Activated T-helper 1 cell treated with Interleukin-2 at 50 U/mL for 16 hours (primary cell): Measurements from ENCODE around the gene ZDHHC1.

ENCODE experiments used
- DNase-seq: peaks from one replicate; pipeline ENCODE4 v3.0.0-alpha.2; 2020; ENCODE audit warnings: low read depth

The ZDHHC1 gene, protein sequence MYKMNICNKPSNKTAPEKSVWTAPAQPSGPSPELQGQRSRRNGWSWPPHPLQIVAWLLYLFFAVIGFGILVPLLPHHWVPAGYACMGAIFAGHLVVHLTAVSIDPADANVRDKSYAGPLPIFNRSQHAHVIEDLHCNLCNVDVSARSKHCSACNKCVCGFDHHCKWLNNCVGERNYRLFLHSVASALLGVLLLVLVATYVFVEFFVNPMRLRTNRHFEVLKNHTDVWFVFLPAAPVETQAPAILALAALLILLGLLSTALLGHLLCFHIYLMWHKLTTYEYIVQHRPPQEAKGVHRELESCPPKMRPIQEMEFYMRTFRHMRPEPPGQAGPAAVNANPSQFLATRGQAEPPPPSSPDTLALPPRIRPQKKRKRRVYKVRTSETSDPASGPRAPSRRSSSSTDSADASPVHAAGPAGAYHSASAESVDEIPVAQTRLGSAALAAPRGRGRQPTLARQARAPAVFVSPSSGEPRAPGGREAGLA

GRCh38 chr16:67415872-67416793, at the start of gene ZDHHC1:
Gene ZDHHC1, minus strand, starts transcription at chr16:67416477. Its CDS starts 8,702 bp downstream, at chr16:67407775.
- no peak for DNase-seq

DNA sequence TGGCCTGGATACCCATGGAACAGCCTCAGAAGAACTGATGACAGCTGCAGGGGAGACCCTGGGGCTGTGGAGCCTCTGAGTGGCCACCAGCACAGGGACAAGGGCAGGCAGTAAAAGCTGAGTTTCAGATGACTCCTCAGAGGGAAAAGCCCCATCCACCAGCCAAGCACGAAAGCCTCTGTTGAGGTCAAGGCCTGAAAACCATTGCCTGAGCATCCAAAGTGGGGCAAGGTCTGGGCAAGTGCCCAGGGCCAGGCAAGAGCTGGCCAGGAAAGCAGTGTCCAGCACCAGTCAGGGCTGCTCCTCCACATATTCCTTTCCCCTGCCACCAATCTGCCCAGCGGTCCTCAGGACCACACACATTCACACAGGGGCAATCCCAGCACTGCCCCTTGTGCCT, 48.3 kb upstream of the ZDHHC1 start:
- DNase-seq: no peak

- DNase-seq: no peak
These were observed 47.4 kb upstream of the ZDHHC1 start for GRCh38 chr16:67463691-67464090.

- DNase-seq: no peak
These were observed 46.8 kb upstream of the ZDHHC1 start for GRCh38 chr16:67463059-67463458.

- no peak for DNase-seq
These were observed 46.0 kb upstream of the ZDHHC1 start for GRCh38 chr16:67462279-67462655.

DNA sequence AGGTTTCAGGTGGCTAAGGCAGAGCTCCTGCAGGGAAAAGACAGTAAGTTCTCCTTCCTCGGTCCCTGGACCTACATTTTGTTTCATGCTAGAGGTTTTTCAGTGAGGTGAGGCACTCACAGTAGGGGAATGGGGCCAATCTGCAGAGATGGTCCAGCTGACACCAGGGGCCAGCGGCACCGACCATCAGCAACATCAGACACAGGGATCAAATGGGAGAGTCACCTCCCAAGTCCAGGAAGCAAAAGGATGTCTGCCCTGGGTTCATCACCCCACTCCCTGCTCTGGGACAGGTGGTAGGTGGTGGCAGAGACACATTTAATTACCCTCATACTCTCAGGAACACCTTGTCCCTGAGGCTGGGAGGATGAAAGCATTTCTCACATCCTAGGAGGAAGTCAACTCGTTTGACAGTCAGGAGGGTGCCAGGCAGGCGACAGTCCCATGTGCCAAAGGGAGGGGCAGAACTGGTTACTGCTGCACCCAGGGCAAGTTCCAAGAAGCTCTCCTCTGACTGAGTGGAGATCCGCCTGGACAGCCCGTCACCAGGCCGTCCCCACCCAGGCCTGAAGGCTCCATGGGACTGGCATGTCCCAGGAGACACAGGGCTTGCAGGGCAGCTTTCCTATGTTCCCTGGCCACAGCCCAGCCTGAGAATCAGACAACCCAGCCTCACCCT, 45.5 kb upstream of the ZDHHC1 start:
- no peak for DNase-seq

DNA sequence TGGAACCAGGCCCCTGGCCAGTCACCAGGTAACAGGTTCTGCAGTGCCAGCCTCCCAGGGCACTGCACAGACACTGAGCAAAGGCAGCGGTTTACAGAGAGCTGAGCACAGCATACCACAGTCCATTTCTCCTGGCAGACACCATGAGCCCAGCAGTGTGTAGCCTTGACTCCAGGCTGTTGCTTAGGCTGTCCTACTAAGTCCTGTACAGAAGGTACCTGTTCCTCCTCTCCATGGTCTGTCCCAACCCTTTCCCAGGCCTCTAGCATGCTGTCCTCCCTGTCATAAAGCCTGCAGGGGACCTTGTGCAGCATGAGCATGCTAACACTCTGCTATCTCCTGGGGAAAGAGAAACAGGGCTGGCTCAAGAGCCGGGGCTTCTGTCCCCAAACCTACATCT, 44.7 kb upstream of the ZDHHC1 start:
- no peak for DNase-seq

DNA sequence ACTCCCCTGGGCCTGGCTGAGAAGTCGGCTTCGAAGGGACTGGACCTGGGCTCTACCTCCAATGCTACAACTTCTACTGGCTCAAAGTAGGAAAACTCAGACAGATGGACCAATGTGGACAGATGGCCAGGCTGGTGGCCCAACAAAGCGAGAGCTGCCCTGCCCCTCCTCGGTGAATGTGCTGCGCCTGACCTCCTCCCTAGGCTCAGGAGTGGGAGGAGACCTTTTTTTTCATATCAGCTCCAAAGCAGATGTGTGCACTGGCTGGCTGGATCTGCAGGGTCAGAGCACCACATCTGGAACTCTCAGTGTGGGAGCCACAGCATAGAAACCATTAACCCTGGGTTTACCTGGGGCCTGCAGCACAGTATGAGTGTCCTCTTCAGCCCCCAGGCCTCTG, 43.9 kb upstream of the ZDHHC1 start:
- DNase-seq: no peak

DNA sequence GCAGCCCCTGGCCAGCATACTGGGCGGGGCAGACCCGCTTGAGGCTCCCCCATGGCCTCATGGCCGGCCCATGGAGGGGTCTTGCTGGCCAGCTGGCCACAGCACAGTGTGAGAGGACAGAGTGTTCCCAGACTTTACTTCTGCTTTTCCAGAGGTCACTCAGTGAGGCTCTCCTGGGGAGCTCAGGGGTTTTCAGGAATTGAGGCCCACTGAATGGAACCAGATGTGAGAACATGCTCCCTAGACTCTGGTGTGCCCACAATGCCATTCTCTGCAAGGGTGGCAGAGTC, 43.5 kb upstream of the ZDHHC1 start:
- no peak for DNase-seq

GRCh38 chr16:67459066-67459860, 43.0 kb upstream of the ZDHHC1 start:
- DNase-seq: no peak

DNA sequence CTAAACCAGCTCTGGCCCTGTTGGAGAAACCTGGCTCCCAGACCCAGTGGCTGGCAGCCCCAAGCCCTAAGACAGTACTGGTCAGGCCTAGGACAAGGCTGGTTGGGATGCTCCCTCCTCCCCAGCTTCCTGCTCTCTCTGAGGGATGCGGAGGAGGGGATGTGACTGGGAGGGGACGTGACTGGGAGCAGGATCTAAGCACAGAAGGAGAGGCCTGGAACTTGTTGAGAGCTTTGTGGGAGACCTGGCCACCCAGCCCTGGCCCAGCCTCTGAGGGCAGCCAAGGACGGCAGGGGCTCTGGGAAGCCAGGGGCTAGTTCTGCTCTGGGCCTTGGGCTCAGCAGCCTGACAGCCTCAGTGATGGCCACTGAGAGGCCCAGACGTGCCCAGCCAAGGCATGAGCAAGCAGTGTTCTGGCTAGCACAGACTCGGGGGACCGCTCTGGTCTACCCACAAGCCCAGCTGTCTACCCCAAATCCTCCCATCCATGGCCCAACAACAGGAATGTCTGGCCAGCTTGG, 41.9 kb upstream of the ZDHHC1 start:
- no peak for DNase-seq

- DNase-seq: no peak
These were observed 41.3 kb upstream of the ZDHHC1 start for GRCh38 chr16:67457611-67458010.

DNA sequence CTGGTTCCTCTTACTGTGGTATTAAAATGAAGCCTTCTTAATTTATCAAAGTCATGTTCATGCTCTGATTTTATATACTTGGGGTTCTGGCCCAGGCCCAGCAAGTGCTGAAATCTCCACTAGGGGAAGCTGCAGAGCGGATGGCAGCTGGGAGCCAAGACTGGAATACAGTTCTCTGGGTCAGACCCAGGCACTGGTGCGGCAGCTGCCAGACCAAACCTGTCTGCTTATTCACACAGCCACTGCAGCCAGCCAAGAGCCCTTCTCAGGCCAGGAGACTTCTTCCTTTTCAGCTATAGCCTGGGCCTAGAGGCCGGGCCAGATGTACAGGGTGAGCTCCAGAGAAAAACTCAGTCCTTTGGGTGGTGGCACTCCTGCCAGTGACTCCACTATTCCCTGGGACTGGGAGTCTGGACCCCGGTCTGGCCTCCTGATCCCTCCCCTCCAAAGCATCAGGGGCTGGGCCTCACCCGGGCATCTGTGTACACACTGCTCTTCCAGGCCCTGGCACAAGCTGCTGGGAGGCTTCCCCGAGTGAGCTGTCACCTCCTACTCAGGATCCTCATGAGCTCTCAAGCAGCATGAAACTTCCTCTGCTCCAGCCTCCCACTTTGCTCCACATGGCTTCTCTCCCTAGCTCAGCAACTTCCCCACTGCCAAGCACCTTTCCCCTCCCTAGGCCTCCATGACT, 40.3 kb upstream of the ZDHHC1 start:
- DNase-seq: no peak

- no peak for DNase-seq
These were observed 38.6 kb upstream of the ZDHHC1 start for GRCh38 chr16:67454852-67455251.

GRCh38 chr16:67454104-67454503, 37.8 kb upstream of the ZDHHC1 start:
- no peak for DNase-seq

GRCh38 chr16:67451704-67452435, 35.6 kb upstream of the ZDHHC1 start:
- no peak for DNase-seq

DNA sequence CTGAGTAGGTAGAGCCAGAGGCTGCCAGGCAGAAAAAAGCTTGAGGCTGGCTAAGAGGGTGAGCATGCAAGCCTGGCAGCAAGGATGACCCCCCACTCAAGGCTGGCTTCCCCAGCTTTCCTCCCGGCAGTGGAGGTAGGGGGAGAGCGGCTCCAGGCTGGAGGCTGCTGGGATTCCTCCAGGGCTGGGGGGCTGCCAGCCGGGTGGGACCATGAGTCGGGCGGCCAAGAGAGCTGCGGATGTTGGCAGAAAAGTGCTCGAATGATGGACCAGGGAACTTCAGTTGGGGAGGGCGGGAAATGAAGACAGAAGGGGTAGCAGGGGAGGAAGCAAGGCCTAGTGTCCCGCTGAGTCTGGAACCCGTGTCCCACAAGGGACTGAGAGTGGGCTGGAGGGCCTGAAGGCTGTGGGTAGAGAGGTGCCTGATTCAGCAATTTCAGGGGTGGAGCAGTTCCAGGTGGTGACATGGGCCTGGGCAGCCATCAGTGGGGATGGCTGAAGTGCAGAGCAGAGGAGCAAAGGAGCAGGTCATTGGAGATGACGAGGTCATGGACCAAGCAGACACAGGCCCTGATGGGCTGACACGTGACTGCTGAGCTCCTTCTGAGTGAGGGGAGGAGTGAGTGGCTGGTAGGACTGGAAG, 34.9 kb upstream of the ZDHHC1 start:
- DNase-seq: no peak

DNA sequence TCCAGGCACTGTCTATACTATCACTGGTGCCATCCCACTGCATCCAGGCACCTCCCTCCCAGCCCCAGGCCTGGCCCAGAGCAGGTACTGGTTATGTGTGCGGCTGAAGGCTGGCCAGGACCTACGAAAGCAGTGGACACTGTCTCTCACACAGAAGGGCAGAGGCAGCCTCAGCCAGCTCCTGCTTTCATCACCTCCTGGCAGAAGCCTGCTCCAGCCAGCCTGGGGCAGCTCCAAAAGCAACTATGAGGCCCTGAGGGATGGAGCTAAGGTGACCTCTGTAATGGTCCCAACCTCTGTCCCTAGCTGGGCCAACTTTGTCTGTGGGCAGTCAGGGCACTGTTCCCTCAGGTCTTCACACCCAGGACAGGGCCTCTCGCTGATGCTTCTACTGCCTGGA, 33.5 kb upstream of the ZDHHC1 start:
- no peak for DNase-seq

GRCh38 chr16:67449336-67449735, 33.1 kb upstream of the ZDHHC1 start:
- DNase-seq: no peak

DNA sequence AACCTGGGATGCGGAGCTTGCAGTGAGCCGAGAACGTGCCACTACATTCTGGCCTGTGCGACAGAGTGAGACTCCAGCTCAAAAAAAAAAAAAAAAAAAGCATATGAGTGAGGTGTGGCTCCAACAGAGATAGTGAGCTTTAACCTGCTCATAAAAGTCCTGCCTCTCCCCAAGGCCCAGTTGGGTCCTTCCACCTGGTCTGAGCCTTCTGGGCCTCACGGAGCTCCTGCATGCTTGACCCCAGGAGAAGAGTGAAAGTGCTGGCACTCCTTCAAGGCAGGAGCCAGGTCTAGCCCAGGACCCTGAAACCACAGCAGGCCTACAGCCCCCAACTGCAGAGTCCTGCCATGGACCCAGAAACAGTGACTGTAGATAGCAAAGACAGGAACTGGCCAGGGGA, 32.3 kb upstream of the ZDHHC1 start:
- DNase-seq: no peak
